ENCODE measurements around the gene TBC1D14. TPM values are rescaled to one million over a fixed set of nuclear protein-coding genes. Genes with fewer than 3 reads are reported as not detected.

TBC1D14 gene
- 10 to 100 TPM; 44.8 to 67.7 (median 55.7) TPM for total RNA-seq

DNA sequence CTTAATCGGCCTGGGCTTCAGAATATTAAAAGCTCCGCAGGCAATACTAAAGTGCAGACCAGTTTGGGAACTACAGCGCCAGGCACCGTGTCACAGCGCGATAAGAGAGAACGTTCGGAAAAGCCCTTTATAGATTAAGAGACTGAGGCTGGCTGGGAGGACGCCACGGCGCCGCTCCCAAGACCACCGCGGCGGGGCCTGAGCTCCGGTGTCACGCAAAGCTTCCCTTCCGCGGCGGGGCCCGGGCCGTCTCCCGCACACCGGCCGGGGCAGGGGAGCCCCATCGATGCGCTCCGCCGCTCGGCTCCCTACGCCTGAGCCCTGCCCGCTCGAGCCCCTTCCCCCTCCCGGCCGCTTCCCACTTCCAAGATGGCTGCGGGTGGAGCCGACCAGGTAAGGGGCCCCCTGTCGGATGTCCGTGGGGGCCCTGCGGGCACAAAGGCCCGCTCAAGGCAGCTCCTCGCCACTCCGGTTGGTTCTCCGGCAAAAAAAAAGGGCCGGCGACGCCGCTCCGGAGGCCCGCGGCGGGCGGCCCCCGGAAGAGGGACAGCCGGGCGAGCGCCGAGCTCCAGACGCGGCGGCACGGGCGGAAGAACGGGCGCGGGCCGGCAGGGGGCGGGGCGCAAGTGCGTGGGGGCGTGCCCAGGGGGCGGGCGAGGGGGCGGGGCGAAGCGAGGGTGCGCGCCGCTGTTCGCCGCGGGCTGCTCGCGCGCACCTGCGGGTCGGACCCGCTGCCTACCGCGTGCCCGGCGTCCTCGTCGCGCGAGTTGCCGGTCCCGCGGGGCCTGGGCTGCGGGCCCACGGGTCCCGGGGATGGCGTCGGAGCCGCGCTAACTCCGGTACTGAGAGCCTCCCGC lies at the start of gene TBC1D14:
TSS of gene TBC1D14 (plus strand) at position 714 of the 857 bp plus-strand sequence. CDS start 13,564 bp downstream, outside the sequence.
- H3K36me3 ChIP-seq: no peaks in the 10 kb centered on the region

GRCh38 chr4:6868386-6868785 lies 41.2 kb upstream of the TBC1D14 start:
- no peaks in the 10 kb centered on the region for H3K27me3 ChIP-seq
- no peak for DNase-seq
- H3K36me3 ChIP-seq: peaks cover 0 to 67% (median 0%) of the 10 kb centered on the region in 3 donors
- no peak overlapping the region for H3K4me3 ChIP-seq
- H3K4me1 ChIP-seq: no peaks in the 10 kb centered on the region
- TF ChIP-seq POLR2A (IDR thresholded peaks at IDR 0.05) (no peak), CTCF (IDR thresholded peaks at IDR 0.05) (no peak)
- H3K9me3 ChIP-seq: no peaks in the 10 kb centered on the region
- H3K27ac ChIP-seq: no peak overlapping the region

More for the DNA sequence above, at the start of gene TBC1D14:
- peak within 1 kb of the TSS; percentile 83 to 99 (median 96) for H3K4me3 ChIP-seq
- TF ChIP-seq CTCF (IDR thresholded peaks at IDR 0.05) (peak in 5 of 6 experiments; percentile 2 to 57 (median 39)), POLR2A (IDR thresholded peaks at IDR 0.05) (peak; percentile 62 to 64)
- H3K9me3 ChIP-seq: no peaks in the 10 kb centered on the region
- H3K27ac ChIP-seq: peak within 1 kb of the TSS; percentile 98 to 100 (median 100)
- H3K27me3 ChIP-seq: no peaks in the 10 kb centered on the region
- peak; percentile 86 to 95 (median 93) for DNase-seq
- peaks cover 0 to 22% (median 4%) of the 10 kb centered on the region in 4 donors for H3K4me1 ChIP-seq

- H3K27me3 ChIP-seq: no peaks in the 10 kb centered on the region
- H3K27ac ChIP-seq: no peak overlapping the region
- no peaks in the 10 kb centered on the region for H3K4me1 ChIP-seq
- H3K36me3 ChIP-seq: peaks cover 0 to 70% (median 0%) of the 10 kb centered on the region in 3 donors
- DNase-seq: no peak
- H3K9me3 ChIP-seq: no peaks in the 10 kb centered on the region
- TF ChIP-seq CTCF (IDR thresholded peaks at IDR 0.05): no peak
- TF ChIP-seq POLR2A (IDR thresholded peaks at IDR 0.05): no peak
- H3K4me3 ChIP-seq: no peak overlapping the region
Observed at GRCh38 chr4:6869944-6870343, 39.7 kb upstream of the TBC1D14 start.

DNA sequence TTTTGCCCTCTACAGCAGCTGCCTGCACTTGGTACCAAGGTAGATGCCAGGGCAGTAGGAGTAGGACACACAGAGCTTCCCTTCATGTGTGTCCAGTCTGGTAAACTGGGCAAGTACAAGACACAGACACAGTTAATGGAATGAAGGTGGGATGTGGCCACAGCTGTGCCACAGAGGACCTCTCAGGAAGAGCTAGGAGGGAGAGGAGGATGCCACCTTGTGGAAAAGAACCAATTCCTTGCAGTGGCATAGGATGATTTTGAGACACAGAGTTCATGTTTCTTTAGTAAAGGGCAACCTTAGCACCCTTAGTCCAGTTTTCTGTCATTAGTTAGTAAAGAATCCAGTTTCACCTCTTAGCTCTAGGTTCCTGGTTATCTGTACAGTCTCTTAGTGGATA lies 36.3 kb upstream of the TBC1D14 start:
- H3K27ac ChIP-seq: no peak overlapping the region
- H3K27me3 ChIP-seq: no peaks in the 10 kb centered on the region
- peak in 2 of 6 experiments; percentile 10 to 15 for TF ChIP-seq CTCF (IDR thresholded peaks at IDR 0.05)
- TF ChIP-seq POLR2A (IDR thresholded peaks at IDR 0.05): no peak
- no peaks in the 10 kb centered on the region for H3K4me1 ChIP-seq
- H3K4me3 ChIP-seq: no peak overlapping the region
- H3K9me3 ChIP-seq: no peaks in the 10 kb centered on the region
- H3K36me3 ChIP-seq: peaks cover 0 to 80% (median 0%) of the 10 kb centered on the region in 3 donors
- DNase-seq: no peak

- Histone ChIP-seq H3K36me3 (peaks cover 0 to 80% (median 0%) of the 10 kb centered on the region in 3 donors), H3K27me3 (no peaks in the 10 kb centered on the region)
- TF ChIP-seq POLR2A (IDR thresholded peaks at IDR 0.05): no peak
- peak; percentile 61 to 86 (median 82) for TF ChIP-seq CTCF (IDR thresholded peaks at IDR 0.05)
Observed at GRCh38 chr4:6873792-6874461, 35.7 kb upstream of the TBC1D14 start.

More at GRCh38 chr4:6873792-6874461, 35.7 kb upstream of the TBC1D14 start:
- Histone ChIP-seq H3K9me3 (no peaks in the 10 kb centered on the region), H3K4me3 (no peak overlapping the region), H3K4me1 (no peaks in the 10 kb centered on the region), H3K27ac (no peak overlapping the region)
- peak; percentile 69 to 91 (median 85) for DNase-seq
